Hepatocyte (in vitro differentiated cells): ENCODE measurements around the gene MAP6. TPM values are rescaled to one million over a fixed set of nuclear protein-coding genes. Genes with fewer than 3 reads are reported as not detected.

Experiments used
- DNase-seq: peaks from one replicate; pipeline ENCODE4 v3.0.0-alpha.2; 2016; ENCODE audit warnings: low spot score
- H2AFZ ChIP-seq: fragments of 200-600 bp; sonication (generic); 2 replicates; pipeline ENCODE4 v1.6.0; 2016; ENCODE audit warnings: antibody characterized with exemption, mild to moderate bottlenecking
- H3K27ac ChIP-seq: fragments of 200-600 bp; sonication (generic); 2 replicates; pipeline ENCODE4 v1.5.1; 2016; ENCODE audit warnings: mild to moderate bottlenecking
- H3K27me3 ChIP-seq: fragments of 200-600 bp; sonication (generic); 2 replicates; pipeline ENCODE4 v1.6.1; 2016
- H3K36me3 ChIP-seq: fragments of 200-600 bp; sonication (generic); replicated peaks from 2 replicates; pipeline ENCODE4 v1.5.1; 2016; ENCODE audit warnings: low read depth; ENCODE audit not compliant: insufficient read depth
- H3K4me1 ChIP-seq: fragments of 200-600 bp; sonication (generic); 2 replicates; pipeline ENCODE4 v1.5.1; 2016; ENCODE audit warnings: mild to moderate bottlenecking, moderate library complexity; ENCODE audit not compliant: insufficient read depth
- H3K4me2 ChIP-seq: fragments of 200-600 bp; sonication (generic); 2 replicates; pipeline ENCODE4 v1.6.0; 2016
- H3K4me3 ChIP-seq: fragments of 200-600 bp; sonication (generic); 2 replicates; pipeline ENCODE4 v1.5.1; 2016; ENCODE audit warnings: mild to moderate bottlenecking
- H3K79me2 ChIP-seq: fragments of 200-600 bp; sonication (generic); 2 replicates; pipeline ENCODE4 v1.6.0; 2017; ENCODE audit warnings: mild to moderate bottlenecking
- H3K9me2 ChIP-seq: fragments of 200-600 bp; sonication (generic); replicated peaks from 2 replicates; pipeline ENCODE4 v1.6.0; 2017; ENCODE audit warnings: mild to moderate bottlenecking; ENCODE audit not compliant: insufficient read depth
- H3K9me3 ChIP-seq: fragments of 200-600 bp; sonication (generic); 2 replicates; pipeline ENCODE4 v1.5.1; 2016; ENCODE audit warnings: low read depth, mild to moderate bottlenecking
- H4K20me1 ChIP-seq: fragments of 200-600 bp; sonication (generic); 2 replicates; pipeline ENCODE4 v1.6.0; 2016; ENCODE audit warnings: mild to moderate bottlenecking; ENCODE audit not compliant: insufficient read depth, poor library complexity, severe bottlenecking
- EZH2 ChIP-seq: fragments of 200-600 bp; sonication (generic); IDR thresholded peaks from 2 replicates; pipeline ENCODE4 v1.6.1; 2016; ENCODE audit warnings: antibody characterized with exemption, mild to moderate bottlenecking, borderline replicate concordance
- EZH2phosphoT487 ChIP-seq: fragments of 200-600 bp; sonication (generic); IDR thresholded peaks from one replicate; pipeline ENCODE4 v1.6.1; 2018; ENCODE audit warnings: antibody characterized with exemption, mild to moderate bottlenecking, low read depth, moderate library complexity; ENCODE audit not compliant: unreplicated experiment, severe bottlenecking
- WGBS: methylation state at CpG from one replicate; pipeline ENCODE4 v1.1.6; 2016; ENCODE audit warnings: low lambda C conversion rate; ENCODE audit errors: missing lambda C conversion rate; 5-methylcytosine and 5-hydroxymethylcytosine counted together
- polyA plus RNA-seq: library from polyadenylated mRNA; unstranded; fragments of >200 nt; fragmentation: Nextera tagmentation; extraction: Ambion mirVana; gene quantifications from 2 replicates; pipeline ENCODE4 v1.2.1, GENCODE V29; 2016
- total RNA-seq: library from RNA; depleted of rRNA; stranded (reverse); fragments of >200 nt; gene quantifications from 2 replicates; pipeline ENCODE4 v1.2.3, GENCODE V29; 2014
- TF ChIP-seq, protein P1 (sequence below): fragments of 200-600 bp; sonication (generic); IDR thresholded peaks from 2 replicates; pipeline ENCODE4 v1.5.1; 2016; ENCODE audit warnings: antibody characterized with exemption, mild to moderate bottlenecking; ENCODE audit not compliant: poor library complexity

MAP6 gene
- total and polyA plus RNA-seq, 2 experiments from 2014 or later = 3.8 to 6.4 TPM

DNA sequence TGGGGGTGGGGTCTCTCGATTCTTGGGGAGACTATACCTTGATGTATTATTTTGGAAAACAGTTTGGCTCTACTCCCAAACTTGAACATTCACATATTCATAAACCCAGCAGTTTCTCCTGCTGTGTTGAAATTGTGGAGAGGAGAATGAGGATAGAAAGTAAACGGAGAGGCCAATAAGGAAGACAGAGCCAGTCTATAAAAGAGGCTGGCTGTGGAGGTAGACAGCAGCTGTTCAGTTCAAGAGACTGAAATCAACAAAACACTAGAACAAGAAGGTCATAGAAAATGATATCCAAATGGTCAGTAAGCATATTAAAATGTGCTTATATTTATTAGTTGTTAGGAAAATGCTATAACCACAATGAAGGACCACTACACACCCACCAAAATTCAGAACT is 46.9 kb upstream of the MAP6 start:
- no peak overlapping the region for H3K4me2 ChIP-seq

GRCh38 chr11:75714211-75714610 is 45.4 kb upstream of the MAP6 start:
- Histone ChIP-seq H3K9me3 (no peaks in the 10 kb centered on the region), H3K4me1 (peaks cover 5% of the 10 kb centered on the region), H3K27me3 (no peaks in the 10 kb centered on the region), H3K27ac (no peak overlapping the region), H3K36me3 (no peaks in the 10 kb centered on the region), H3K4me2 (no peak overlapping the region), H3K9me2 (no peaks in the 10 kb centered on the region), H3K4me3 (no peak overlapping the region), H3K79me2 (no peaks in the 10 kb centered on the region), H2AFZ (no peak overlapping the region), H4K20me1 (no peaks in the 10 kb centered on the region)
- DNase-seq = no peak
- TF ChIP-seq, protein P1, sequence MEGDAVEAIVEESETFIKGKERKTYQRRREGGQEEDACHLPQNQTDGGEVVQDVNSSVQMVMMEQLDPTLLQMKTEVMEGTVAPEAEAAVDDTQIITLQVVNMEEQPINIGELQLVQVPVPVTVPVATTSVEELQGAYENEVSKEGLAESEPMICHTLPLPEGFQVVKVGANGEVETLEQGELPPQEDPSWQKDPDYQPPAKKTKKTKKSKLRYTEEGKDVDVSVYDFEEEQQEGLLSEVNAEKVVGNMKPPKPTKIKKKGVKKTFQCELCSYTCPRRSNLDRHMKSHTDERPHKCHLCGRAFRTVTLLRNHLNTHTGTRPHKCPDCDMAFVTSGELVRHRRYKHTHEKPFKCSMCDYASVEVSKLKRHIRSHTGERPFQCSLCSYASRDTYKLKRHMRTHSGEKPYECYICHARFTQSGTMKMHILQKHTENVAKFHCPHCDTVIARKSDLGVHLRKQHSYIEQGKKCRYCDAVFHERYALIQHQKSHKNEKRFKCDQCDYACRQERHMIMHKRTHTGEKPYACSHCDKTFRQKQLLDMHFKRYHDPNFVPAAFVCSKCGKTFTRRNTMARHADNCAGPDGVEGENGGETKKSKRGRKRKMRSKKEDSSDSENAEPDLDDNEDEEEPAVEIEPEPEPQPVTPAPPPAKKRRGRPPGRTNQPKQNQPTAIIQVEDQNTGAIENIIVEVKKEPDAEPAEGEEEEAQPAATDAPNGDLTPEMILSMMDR = no peak
- TF ChIP-seq EZH2phosphoT487 (no peak), EZH2 (no peak)
- 74% methylated on average over 9 of the region's 9 CpGs for WGBS

More for the DNA sequence above, 46.9 kb upstream of the MAP6 start:
- Histone ChIP-seq H3K36me3 (no peaks in the 10 kb centered on the region), H3K4me1 (peaks cover 6% of the 10 kb centered on the region), H3K9me3 (no peaks in the 10 kb centered on the region), H3K4me3 (no peak overlapping the region), H3K27me3 (no peaks in the 10 kb centered on the region), H3K27ac (no peak overlapping the region), H3K9me2 (no peaks in the 10 kb centered on the region), H2AFZ (no peak overlapping the region), H3K79me2 (no peaks in the 10 kb centered on the region), H4K20me1 (no peaks in the 10 kb centered on the region)
- WGBS = 74% methylated on average over 2 of the region's 2 CpGs
- TF ChIP-seq EZH2 (no peak), EZH2phosphoT487 (no peak)
- TF ChIP-seq, protein P1 = no peak
- no peak for DNase-seq

- Histone ChIP-seq H3K27me3 (no peaks in the 10 kb centered on the region), H3K4me2 (no peak overlapping the region), H3K4me1 (no peaks in the 10 kb centered on the region), H2AFZ (no peak overlapping the region), H3K36me3 (no peaks in the 10 kb centered on the region), H3K9me2 (no peaks in the 10 kb centered on the region), H3K27ac (no peak overlapping the region), H3K4me3 (no peak overlapping the region), H3K79me2 (no peaks in the 10 kb centered on the region), H4K20me1 (no peaks in the 10 kb centered on the region), H3K9me3 (no peaks in the 10 kb centered on the region)
- WGBS = 20% methylated on average over 16 of the region's 17 CpGs
- TF ChIP-seq, protein P1 = peak; percentile 85
- TF ChIP-seq EZH2 = no peak
- peak; percentile 81 for DNase-seq
These were observed 37.5 kb upstream of the MAP6 start for GRCh38 chr11:75706260-75706729.

DNA sequence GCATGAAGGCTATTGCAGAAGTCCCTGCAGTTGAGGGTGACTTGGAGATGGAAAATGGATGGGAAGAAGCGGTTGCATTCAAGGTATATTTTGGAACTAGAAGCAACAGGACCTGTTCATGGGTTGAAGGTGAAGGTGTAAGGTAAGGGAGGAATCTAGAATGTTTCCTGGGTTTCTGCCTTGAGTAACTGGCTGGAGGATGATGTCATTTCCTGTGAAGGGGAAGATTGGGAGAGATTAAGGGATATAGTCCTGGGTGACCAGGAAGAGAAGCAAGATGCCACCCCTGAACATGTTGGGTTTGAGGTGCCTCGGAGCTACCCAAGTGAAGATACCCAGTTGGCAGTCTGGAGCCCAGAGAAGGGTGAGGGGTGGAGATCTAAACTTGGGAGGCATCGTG is 36.7 kb upstream of the MAP6 start:
- Histone ChIP-seq H3K27ac (no peak overlapping the region), H4K20me1 (no peaks in the 10 kb centered on the region), H3K4me2 (no peak overlapping the region), H3K9me3 (no peaks in the 10 kb centered on the region), H3K27me3 (no peaks in the 10 kb centered on the region), H3K79me2 (no peaks in the 10 kb centered on the region), H3K4me1 (no peaks in the 10 kb centered on the region), H2AFZ (no peak overlapping the region), H3K9me2 (no peaks in the 10 kb centered on the region), H3K4me3 (no peak overlapping the region), H3K36me3 (no peaks in the 10 kb centered on the region)
- TF ChIP-seq EZH2 (no peak), EZH2phosphoT487 (no peak)
- WGBS = 93% methylated on average over 3 of the region's 3 CpGs
- DNase-seq = no peak
